ENCODE results near the gene CNKSR3. TPM values are rescaled to one million over a fixed set of nuclear protein-coding genes. Genes with fewer than 3 reads are reported as not detected.

The CNKSR3 gene
- total RNA-seq, 4 donors from 2014 or later, result 7.6 to 29.6 (median 12.4) TPM

DNA sequence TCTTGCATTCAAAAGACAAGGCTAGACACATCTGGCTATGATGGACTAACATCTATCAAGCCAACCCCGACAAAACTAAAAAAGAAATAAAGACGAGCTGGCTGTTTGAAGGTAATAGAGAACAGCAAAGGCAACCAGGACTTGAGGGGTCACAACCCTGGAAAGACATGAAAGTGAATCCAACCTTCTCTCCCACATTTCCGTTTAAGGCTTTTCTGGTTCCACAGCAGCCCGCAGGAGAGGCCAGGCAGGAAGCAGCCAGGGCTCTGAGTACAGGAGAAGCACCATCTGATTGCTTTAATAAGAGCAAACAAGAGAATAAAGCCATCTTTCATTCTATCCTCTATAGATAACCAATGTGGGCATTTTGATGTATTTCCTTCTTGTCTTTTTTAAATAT, 14.3 kb downstream of the CNKSR3 start:
- no peak for DNase-seq
- Histone ChIP-seq H3K27ac (no peak overlapping the region), H3K36me3 (no peaks in the 10 kb centered on the region), H3K4me1 (no peaks in the 10 kb centered on the region), H3K9me3 (no peaks in the 10 kb centered on the region), H3K27me3 (no peaks in the 10 kb centered on the region), H3K4me3 (no peak overlapping the region)
- intact Hi-C loops (cut with DNase I; ENCODE audit: low total_unique reads), result no loop called here
- TF ChIP-seq, protein P1, sequence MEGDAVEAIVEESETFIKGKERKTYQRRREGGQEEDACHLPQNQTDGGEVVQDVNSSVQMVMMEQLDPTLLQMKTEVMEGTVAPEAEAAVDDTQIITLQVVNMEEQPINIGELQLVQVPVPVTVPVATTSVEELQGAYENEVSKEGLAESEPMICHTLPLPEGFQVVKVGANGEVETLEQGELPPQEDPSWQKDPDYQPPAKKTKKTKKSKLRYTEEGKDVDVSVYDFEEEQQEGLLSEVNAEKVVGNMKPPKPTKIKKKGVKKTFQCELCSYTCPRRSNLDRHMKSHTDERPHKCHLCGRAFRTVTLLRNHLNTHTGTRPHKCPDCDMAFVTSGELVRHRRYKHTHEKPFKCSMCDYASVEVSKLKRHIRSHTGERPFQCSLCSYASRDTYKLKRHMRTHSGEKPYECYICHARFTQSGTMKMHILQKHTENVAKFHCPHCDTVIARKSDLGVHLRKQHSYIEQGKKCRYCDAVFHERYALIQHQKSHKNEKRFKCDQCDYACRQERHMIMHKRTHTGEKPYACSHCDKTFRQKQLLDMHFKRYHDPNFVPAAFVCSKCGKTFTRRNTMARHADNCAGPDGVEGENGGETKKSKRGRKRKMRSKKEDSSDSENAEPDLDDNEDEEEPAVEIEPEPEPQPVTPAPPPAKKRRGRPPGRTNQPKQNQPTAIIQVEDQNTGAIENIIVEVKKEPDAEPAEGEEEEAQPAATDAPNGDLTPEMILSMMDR (IDR thresholded peaks at IDR 0.05), result no peak

DNA sequence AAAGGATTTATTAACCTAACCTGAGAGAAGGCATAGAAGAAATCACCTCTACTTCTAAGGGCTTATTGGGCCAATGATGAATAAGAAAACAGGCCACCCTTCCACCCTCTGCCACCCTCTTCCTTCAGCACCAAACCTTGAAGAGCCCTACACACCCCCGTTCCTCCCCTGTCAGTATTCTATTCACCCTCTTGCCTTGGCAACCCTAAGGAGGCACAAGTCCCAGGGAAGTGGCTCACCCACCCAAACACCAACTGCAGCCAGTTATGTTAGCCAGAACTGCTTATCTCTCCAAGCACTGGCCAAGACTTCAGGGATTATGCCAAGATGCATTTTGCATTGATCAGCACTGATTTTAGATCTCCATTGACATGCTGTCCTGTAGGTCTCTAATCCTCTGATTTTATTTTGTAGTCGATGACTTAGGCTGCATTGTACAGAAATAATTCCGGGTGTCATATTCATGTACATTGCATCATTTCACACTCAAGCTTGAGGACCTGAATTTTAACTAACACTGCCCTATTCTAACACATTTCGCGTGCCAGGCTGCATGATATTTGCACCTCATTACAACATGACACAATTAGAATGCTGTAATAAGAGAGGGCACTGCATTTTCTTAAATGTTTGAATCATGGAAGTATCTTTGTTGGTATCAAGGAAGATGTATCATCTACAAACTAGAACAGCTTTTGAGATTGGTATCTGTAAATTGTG, 15.7 kb downstream of the CNKSR3 start:
- Histone ChIP-seq H3K4me3 (no peak overlapping the region), H3K36me3 (no peaks in the 10 kb centered on the region), H3K9me3 (no peaks in the 10 kb centered on the region), H3K27me3 (no peaks in the 10 kb centered on the region), H3K4me1 (no peaks in the 10 kb centered on the region), H3K27ac (no peak overlapping the region)
- no peak for TF ChIP-seq POLR2A (IDR thresholded peaks at IDR 0.05)
- TF ChIP-seq, protein P1 (IDR thresholded peaks at IDR 0.05), result no peak
- no peak for DNase-seq
- intact Hi-C loops (cut with DNase I; ENCODE audit: low total_unique reads), result no loop called here

DNA sequence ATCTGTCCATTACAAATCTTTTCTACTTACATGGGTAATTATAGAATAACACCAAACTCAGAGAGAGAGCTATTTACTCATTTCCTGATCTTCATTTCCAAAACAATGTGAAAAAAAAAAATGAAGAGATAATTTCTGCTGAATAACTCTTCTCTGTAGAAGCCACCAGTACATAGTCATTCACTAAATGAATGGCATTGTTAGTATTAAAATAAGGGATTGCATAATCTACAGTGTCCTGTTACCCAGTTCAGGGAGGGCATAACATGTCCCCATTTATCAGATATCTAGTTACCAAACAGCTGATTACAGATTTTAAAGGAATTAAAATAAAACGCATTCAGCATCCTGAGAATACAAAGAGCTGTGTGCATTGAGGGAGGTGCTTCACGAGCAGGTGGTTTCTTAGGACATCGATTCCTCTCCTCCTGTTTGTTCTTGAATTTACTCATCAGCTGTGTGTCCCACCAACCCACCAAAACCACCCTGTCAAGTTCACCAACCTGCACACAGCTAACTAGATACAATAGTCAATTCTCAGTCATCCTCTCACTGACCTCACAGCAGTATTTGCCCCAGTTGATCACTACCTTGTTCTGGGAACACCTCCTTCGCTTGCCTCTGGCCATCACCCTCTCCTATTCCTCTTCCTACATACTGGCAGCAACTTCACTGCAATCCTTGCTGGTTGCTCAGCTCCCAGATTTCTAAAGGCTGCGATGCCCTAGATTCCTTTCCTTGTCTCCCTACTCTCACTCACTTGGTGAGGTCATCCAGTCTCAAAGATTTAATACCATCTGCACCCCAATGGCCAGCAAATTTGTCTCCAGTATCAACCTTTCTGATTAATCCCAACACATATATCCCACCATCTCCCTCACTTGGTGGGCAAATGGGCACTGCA, 18.7 kb downstream of the CNKSR3 start:
- no peaks in the 10 kb centered on the region for H3K27me3 ChIP-seq
- no peak overlapping the region for H3K27ac ChIP-seq
- no peak overlapping the region for H3K4me3 ChIP-seq
- H3K36me3 ChIP-seq, result no peaks in the 10 kb centered on the region
- DNase-seq, result no peak
- H3K4me1 ChIP-seq, result peaks cover 0 to 4% of the 10 kb centered on the region in 2 donors
- intact Hi-C loops (cut with DNase I; ENCODE audit: low total_unique reads), result no loop called here
- H3K9me3 ChIP-seq, result no peaks in the 10 kb centered on the region
- TF ChIP-seq, protein P1 (IDR thresholded peaks at IDR 0.05), result no peak
- TF ChIP-seq POLR2A (IDR thresholded peaks at IDR 0.05), result no peak

DNA sequence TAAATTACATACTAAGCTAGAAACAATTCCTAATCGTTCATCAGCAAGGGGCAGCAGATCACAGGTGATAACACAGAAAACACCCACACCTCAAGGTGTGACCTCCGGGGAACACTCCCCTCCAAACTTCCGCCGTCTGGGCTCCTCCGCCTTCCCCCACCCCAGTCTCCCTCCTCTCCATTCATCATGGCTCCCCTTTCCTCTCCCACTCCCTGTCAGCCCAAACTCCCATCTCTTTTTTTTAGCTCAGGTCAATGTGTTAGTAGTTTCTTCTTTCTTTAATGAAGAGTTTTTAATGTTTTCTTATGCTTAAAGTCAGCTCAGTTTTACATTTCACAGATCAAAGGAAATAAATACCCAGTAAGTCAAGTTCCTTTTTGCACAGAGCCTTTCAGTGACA, 20.7 kb downstream of the CNKSR3 start:
- peaks cover 0 to 4% of the 10 kb centered on the region in 2 donors for H3K4me1 ChIP-seq

More for the DNA sequence above, 20.7 kb downstream of the CNKSR3 start:
- no peak for DNase-seq
- Histone ChIP-seq H3K27ac (no peak overlapping the region), H3K27me3 (no peaks in the 10 kb centered on the region), H3K4me3 (no peak overlapping the region), H3K9me3 (no peaks in the 10 kb centered on the region), H3K36me3 (no peaks in the 10 kb centered on the region)
- intact Hi-C loops (cut with DNase I; ENCODE audit: low total_unique reads), result no loop called here
- TF ChIP-seq, protein P1 (IDR thresholded peaks at IDR 0.05), result no peak
- no peak for TF ChIP-seq POLR2A (IDR thresholded peaks at IDR 0.05)

Data from uterus (tissue), 4 donors.